Uterus (tissue), 4 donors: Measurements from ENCODE around the gene SLC6A4. TPM values are rescaled to one million over a fixed set of nuclear protein-coding genes. Genes with fewer than 3 reads are reported as not detected.
"Not testable (repeated sequence)": the region's sequence is repeated elsewhere in the genome, so short reads cannot be mapped to it uniquely, and the experiment has no call there.

Experiments
- DNase-seq, 2 donors: peaks; one replicate each; pipeline ENCODE4 v3.0.0-alpha.2; 2019 to 2020
- H3K27ac ChIP-seq, 2 donors: fragments of 200-600 bp; sonication (generic); 1 replicate in 1 of 2; 2 replicates in 1 of 2; pipeline ENCODE4 v1.5.1; 2016 to 2018
- H3K27me3 ChIP-seq, 2 donors: fragments of 200-600 bp; sonication (generic); one replicate each; pipeline ENCODE4 v1.5.1; 2018 to 2019; ENCODE audit warnings: control low read depth in 1 of 2
- H3K36me3 ChIP-seq, 2 donors: fragments of 200-600 bp; sonication (generic); one replicate each; pipeline ENCODE4 v1.5.1; 2019; ENCODE audit warnings: control low read depth in 1 of 2
- H3K4me1 ChIP-seq, 2 donors: fragments of 200-600 bp; sonication (generic); one replicate each; pipeline ENCODE4 v1.5.1; 2018 to 2019; ENCODE audit warnings: control low read depth in 1 of 2
- H3K4me3 ChIP-seq, 2 donors: fragments of 200-600 bp; sonication (generic); 1 replicate in 1 of 2; 2 replicates in 1 of 2; pipeline ENCODE4 v1.5.1; 2018 to 2019; ENCODE audit warnings: mild to moderate bottlenecking in 1 of 2
- H3K9me3 ChIP-seq, 2 donors: fragments of 200-600 bp; sonication (generic); one replicate each; pipeline ENCODE4 v1.5.1; 2019; ENCODE audit warnings: control low read depth in 1 of 2
- POLR2A ChIP-seq, 2 donors: fragments of 450-650 bp; IDR thresholded peaks; one replicate each; pipeline ENCODE4 v1.6.1; 2016; ENCODE audit warnings: antibody characterized with exemption in 2 of 2, mild to moderate bottlenecking in 1 of 2, moderate library complexity in 1 of 2
- intact Hi-C: fragments of 100-400 bp; cut with DNase I; formaldehyde crosslinking; loops from one replicate; pipeline ENCODE4 v1.15.1; 2023; ENCODE audit warnings: low total_unique reads
- total RNA-seq, 4 donors: library from RNA; depleted of rRNA in 3 of 4; stranded (reverse); fragments of >200 nt in 3 of 4; gene quantifications; one replicate each; pipeline versions ENCODE4 v1.1.0 to v1.2.4, GENCODE V29; 2014 to 2023
- TF ChIP-seq, protein P1 (sequence below), 4 experiments: fragments of 200-600 bp in 2 of 4; fragments of 450-650 bp in 2 of 4; sonication (generic) in 2 of 4; IDR thresholded peaks; one replicate each; pipeline ENCODE4 v1.5.1; 2016 to 2019; ENCODE audit warnings: antibody characterized with exemption in 4 of 4, mild to moderate bottlenecking in 2 of 4, moderate library complexity in 1 of 4
- donor health status: DM: yes; HTN: yes; CAD: no.

The SLC6A4 gene
- total RNA-seq, 4 donors from 2014 or later, result 0.30 to 0.90 TPM; not detected in 2

- H3K27me3 ChIP-seq, result no peaks in the 10 kb centered on the region
- no peak for TF ChIP-seq POLR2A (IDR thresholded peaks at IDR 0.05)
- TF ChIP-seq, protein P1, sequence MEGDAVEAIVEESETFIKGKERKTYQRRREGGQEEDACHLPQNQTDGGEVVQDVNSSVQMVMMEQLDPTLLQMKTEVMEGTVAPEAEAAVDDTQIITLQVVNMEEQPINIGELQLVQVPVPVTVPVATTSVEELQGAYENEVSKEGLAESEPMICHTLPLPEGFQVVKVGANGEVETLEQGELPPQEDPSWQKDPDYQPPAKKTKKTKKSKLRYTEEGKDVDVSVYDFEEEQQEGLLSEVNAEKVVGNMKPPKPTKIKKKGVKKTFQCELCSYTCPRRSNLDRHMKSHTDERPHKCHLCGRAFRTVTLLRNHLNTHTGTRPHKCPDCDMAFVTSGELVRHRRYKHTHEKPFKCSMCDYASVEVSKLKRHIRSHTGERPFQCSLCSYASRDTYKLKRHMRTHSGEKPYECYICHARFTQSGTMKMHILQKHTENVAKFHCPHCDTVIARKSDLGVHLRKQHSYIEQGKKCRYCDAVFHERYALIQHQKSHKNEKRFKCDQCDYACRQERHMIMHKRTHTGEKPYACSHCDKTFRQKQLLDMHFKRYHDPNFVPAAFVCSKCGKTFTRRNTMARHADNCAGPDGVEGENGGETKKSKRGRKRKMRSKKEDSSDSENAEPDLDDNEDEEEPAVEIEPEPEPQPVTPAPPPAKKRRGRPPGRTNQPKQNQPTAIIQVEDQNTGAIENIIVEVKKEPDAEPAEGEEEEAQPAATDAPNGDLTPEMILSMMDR (IDR thresholded peaks at IDR 0.05), result no peak
- H3K4me3 ChIP-seq, result no peak overlapping the region
- H3K36me3 ChIP-seq, result no peaks in the 10 kb centered on the region
- no peak overlapping the region for H3K27ac ChIP-seq
- intact Hi-C loops, result no loop called here
- peaks cover 0 to 5% of the 10 kb centered on the region in 2 donors for H3K4me1 ChIP-seq
- DNase-seq, result no peak
- H3K9me3 ChIP-seq, result no peaks in the 10 kb centered on the region
Measured at GRCh38 chr17:30230596-30231125, 4.8 kb downstream of the SLC6A4 start.

DNA sequence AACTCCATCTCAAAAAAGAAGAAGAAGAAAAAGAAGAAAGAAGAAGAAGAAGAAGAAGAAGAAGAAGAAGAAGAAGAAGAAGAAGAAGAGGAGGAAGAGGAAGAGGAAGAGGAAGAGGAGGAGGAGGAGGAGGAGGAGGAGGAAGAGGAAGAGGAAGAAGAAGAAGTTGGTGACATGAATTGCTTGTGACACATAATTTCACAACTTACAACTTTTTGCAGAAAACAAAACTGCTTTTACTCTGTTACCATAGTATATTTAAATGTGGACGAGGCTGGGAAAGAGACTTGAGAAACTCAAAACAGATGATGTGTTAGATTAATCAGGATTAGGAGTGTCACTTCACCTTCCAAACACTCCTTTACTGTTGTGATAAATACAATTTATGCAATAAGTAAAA, 5.5 kb downstream of the SLC6A4 start:
- H3K27ac ChIP-seq, intact Hi-C loops, H3K36me3 ChIP-seq, DNase-seq, H3K4me1 ChIP-seq, H3K4me3 ChIP-seq, H3K27me3 ChIP-seq, H3K9me3 ChIP-seq: not testable (repeated sequence)

- H3K27ac ChIP-seq, result no peak overlapping the region
- no peaks in the 10 kb centered on the region for H3K4me1 ChIP-seq
- intact Hi-C loops, result no loop called here
- H3K4me3 ChIP-seq, result no peak overlapping the region
- no peaks in the 10 kb centered on the region for H3K36me3 ChIP-seq
- DNase-seq, result no peak
- TF ChIP-seq, protein P1 (IDR thresholded peaks at IDR 0.05), result no peak
- TF ChIP-seq POLR2A (IDR thresholded peaks at IDR 0.05), result no peak
- H3K9me3 ChIP-seq, result no peaks in the 10 kb centered on the region
- H3K27me3 ChIP-seq, result no peaks in the 10 kb centered on the region
Measured at GRCh38 chr17:30229012-30229411, 6.5 kb downstream of the SLC6A4 start.

- TF ChIP-seq, protein P1 (IDR thresholded peaks at IDR 0.05), result no peak
- TF ChIP-seq POLR2A (IDR thresholded peaks at IDR 0.05), result no peak
- no peak for DNase-seq
- no peaks in the 10 kb centered on the region for H3K4me1 ChIP-seq
- no peak overlapping the region for H3K4me3 ChIP-seq
- no peaks in the 10 kb centered on the region for H3K27me3 ChIP-seq
- no peak overlapping the region for H3K27ac ChIP-seq
- no peaks in the 10 kb centered on the region for H3K36me3 ChIP-seq
- intact Hi-C loops, result no loop called here
- no peaks in the 10 kb centered on the region for H3K9me3 ChIP-seq
Measured at GRCh38 chr17:30228011-30228410, 7.5 kb downstream of the SLC6A4 start.

- Histone ChIP-seq H3K9me3 (no peaks in the 10 kb centered on the region), H3K4me1 (no peaks in the 10 kb centered on the region), H3K4me3 (no peak overlapping the region), H3K36me3 (no peaks in the 10 kb centered on the region), H3K27me3 (no peaks in the 10 kb centered on the region), H3K27ac (no peak overlapping the region)
- DNase-seq, result no peak
- TF ChIP-seq, protein P1 (IDR thresholded peaks at IDR 0.05), result no peak
- TF ChIP-seq POLR2A (IDR thresholded peaks at IDR 0.05), result no peak
- intact Hi-C loops, result no loop called here
Measured at GRCh38 chr17:30226878-30227277, 8.6 kb downstream of the SLC6A4 start.
